ENCODE measurements around the gene GATA3. TPM values are rescaled to one million over a fixed set of nuclear protein-coding genes. Genes with fewer than 3 reads are reported as not detected.

Gene GATA3
- total and polyA plus RNA-seq, 2 experiments from 2014 or later = 0.23 TPM; not detected in 1

- peaks cover 79% of the 10 kb centered on the region for H3K27me3 Mint-ChIP-seq (ENCODE audit: insufficient read depth, low read depth, poor library complexity)
Observed at GRCh38 chr10:8063128-8063908, 8.8 kb downstream of the GATA3 start.

More at GRCh38 chr10:8063128-8063908, 8.8 kb downstream of the GATA3 start:
- ATAC-seq = peak; percentile 12
- Mint-ChIP-seq H3K4me1 (peaks cover 75% of the 10 kb centered on the region), H3K27ac (no peak overlapping the region), H3K4me3 (peak overlapping the region; percentile 48), H3K9me3 (no peaks in the 10 kb centered on the region), H3K36me3 (ENCODE audit: low read depth) (no peaks in the 10 kb centered on the region; the same call in 2 of the 3 replicates)
- Histone ChIP-seq H3K9me2 (ENCODE audit: insufficient read depth) (no peaks in the 10 kb centered on the region), H3F3A (replicated peaks; ENCODE audit: low read depth) (peaks cover 18% of the 10 kb centered on the region), H3K27ac (ENCODE audit: low read depth) (no peak overlapping the region), H2AFZ (no peak overlapping the region), H4K20me1 (replicated peaks; ENCODE audit: insufficient read depth) (no peaks in the 10 kb centered on the region), H3K79me2 (replicated peaks; ENCODE audit: insufficient read depth) (no peaks in the 10 kb centered on the region), H3K4me2 (peak overlapping the region; percentile 75), H3K4me3 (peak overlapping the region; percentile 47), H3K36me3 (ENCODE audit: insufficient read depth) (no peaks in the 10 kb centered on the region), H3K27me3 (ENCODE audit: insufficient read depth) (peaks cover 88% of the 10 kb centered on the region), H3K4me1 (ENCODE audit: insufficient read depth) (peaks cover 62% of the 10 kb centered on the region)
- DNase-seq (ENCODE audit: low spot score) = peak; percentile 83
- TF ChIP-seq EZH2 (IDR thresholded peaks at IDR 0.05; ENCODE audit: low read depth, unreplicated experiment) (peak; percentile 34), ZNF462 (CRISPR knock-in tag; IDR thresholded peaks at IDR 0.05) (peak; percentile 44; the same call in 1 of the 2 replicates), STAT1 (IDR thresholded peaks at IDR 0.05; ENCODE audit: unreplicated experiment) (no peak), JUNB (IDR thresholded peaks at IDR 0.05; ENCODE audit: unreplicated experiment) (no peak), REST (IDR thresholded peaks at IDR 0.05; ENCODE audit: unreplicated experiment) (no peak), POLR2AphosphoS5 (IDR thresholded peaks at IDR 0.05; ENCODE audit: low read depth) (no peak), NANOG (IDR thresholded peaks at IDR 0.05; ENCODE audit: borderline replicate concordance) (peak; percentile 56)

Data from GM23338 (cell line).